Activated T-helper 1 cell treated with Interleukin-2 at 50 U/mL for 16 hours (primary cell): Measurements from ENCODE around the gene PRPF38A.

Source experiments
- DNase-seq: peaks from one replicate; pipeline ENCODE4 v3.0.0-alpha.2; 2020; ENCODE audit warnings: low read depth

The PRPF38A gene

DNA sequence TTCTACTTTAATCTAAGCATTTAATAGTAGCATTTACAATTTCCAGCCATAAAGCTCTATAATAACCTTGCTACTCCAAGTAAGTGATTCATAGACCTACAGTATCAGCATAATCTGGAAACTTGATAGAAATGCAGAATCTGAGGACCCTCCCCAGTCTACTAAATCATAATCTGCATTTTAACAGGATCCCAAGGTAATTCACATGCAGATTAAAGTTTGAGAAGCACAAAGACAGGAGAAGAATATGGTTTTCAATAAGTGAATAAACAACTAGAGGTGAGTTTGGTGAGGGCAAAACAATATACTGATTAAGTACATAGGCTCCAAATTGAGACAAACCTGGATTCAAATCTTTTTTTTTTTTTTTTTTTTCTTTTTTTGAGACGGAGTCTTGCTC, 57.4 kb downstream of the PRPF38A start:
- no peak for DNase-seq

DNA sequence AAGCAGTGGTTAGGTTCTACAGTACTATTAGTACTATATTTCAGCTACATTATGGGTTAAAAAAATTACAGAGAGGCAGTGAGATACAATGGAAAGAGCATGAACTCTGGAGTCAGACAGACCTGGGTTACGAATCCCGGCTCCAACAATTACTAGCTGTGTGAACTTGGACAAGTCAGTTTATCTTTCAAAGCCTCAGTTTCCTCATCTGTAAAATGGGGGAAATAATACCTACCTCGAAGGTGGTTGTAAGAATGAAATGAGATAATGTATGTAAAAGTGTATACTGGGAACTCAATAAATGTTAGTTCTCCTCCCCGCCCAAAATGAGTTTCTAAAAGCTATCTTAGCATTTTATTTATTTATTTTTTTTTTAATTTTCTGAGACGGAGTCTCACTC, 59.5 kb downstream of the PRPF38A start:
- no peak for DNase-seq

DNA sequence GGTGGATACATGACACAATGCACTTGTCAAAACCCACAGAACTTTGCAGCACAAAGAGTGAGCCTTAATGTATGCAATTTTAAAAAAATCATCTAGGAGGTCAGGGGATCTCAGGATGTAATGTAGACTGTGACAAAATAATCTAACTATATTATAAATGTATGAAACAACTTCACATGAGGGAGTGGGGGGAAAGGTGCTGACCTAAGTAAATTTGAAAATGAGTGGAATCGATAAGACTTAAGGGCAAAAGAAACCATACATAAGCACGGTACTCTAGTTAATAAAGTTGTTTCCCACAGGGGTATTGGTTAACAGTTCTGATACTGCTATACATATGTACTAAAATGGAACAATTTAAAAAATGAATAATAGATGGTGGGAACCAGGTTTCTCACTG, 64.7 kb downstream of the PRPF38A start:
- no peak for DNase-seq
